ENCODE measurements around the gene LYPLA2. TPM values are rescaled to one million over a fixed set of nuclear protein-coding genes. Genes with fewer than 3 reads are reported as not detected.
A peak's percentile ranks its signal among the peaks of the same experiment; 100 is the strongest.

Gene LYPLA2
- total and polyA plus RNA-seq, 2 of the 8 experiments (the other 6 are each of a cell fraction or from before 2014, with no cell fraction given) = 138 to 211 TPM

GRCh38 chr1:23772049-23772853 is 18.7 kb upstream of the LYPLA2 start (continued):
- TF ChIP-seq E2F6 (IDR thresholded peaks at IDR 0.05) = no peak
- no peak for TF ChIP-seq TAF7 (optimal IDR thresholded peaks at IDR 0.05; ENCODE audit: borderline replicate concordance, low read depth, low read length)
- TF ChIP-seq JUN (IDR thresholded peaks at IDR 0.05; ENCODE audit: low read depth, low read length) = no peak
- TF ChIP-seq JUND (IDR thresholded peaks at IDR 0.05; ENCODE audit: low read length) = no peak
- 0 out of 2 replicates have a peak, but pooled peaks have one; percentile 27 for TF ChIP-seq CHD2 (IDR thresholded peaks at IDR 0.05; ENCODE audit: low read length)
- no peak for TF ChIP-seq RXRA (IDR thresholded peaks at IDR 0.05; ENCODE audit: insufficient read depth, low read depth, low read length)
- TF ChIP-seq SIRT6 (IDR thresholded peaks at IDR 0.05; ENCODE audit: low read length) = no peak
- TF ChIP-seq BACH1 (IDR thresholded peaks at IDR 0.05; ENCODE audit: low read length) = no peak
- TF ChIP-seq SP1 (IDR thresholded peaks at IDR 0.05; ENCODE audit: low read depth, low read length) = no peak
- 0 out of 4 replicates have a peak, but pooled peaks of 1 of the 2 experiments have one; percentile 33 for TF ChIP-seq SIN3A (conservative IDR thresholded peaks at IDR 0.05 in 1 of 2, IDR thresholded peaks at IDR 0.05 in 1 of 2; ENCODE audit: low read depth in 1 of 2, low read length in 2 of 2)
- no peak for TF ChIP-seq CTBP2 (IDR thresholded peaks at IDR 0.05; ENCODE audit: borderline replicate concordance, insufficient read depth, insufficient read length, low read length)
- no peak for TF ChIP-seq BCL11A (IDR thresholded peaks at IDR 0.05; ENCODE audit: low read depth in 2 of 2, low read length in 2 of 2)
- no peak for TF ChIP-seq SRF (IDR thresholded peaks at IDR 0.05; ENCODE audit: low read depth, low read length)
- TF ChIP-seq CEBPB (IDR thresholded peaks at IDR 0.05; ENCODE audit: low read depth, low read length) = no peak

Data from H1 (cell line).